Measurements from ENCODE around the gene TRAPPC12. TPM values are rescaled to one million over a fixed set of nuclear protein-coding genes. Genes with fewer than 3 reads are reported as not detected.
A peak's percentile ranks its signal among the peaks of the same experiment; 100 is the strongest.

The TRAPPC12 gene
- total RNA-seq, 3 donors from 2014 or later = 76.9 to 102 (median 97.8) TPM

- intact Hi-C loops (cut with DNase I, micrococcal nuclease) = no loop called here
- H3K36me3 ChIP-seq (ENCODE audit: low read depth) = no peaks in the 10 kb centered on the region
- DNase-seq = no peak
Measured at GRCh38 chr2:3411103-3411502, 31.6 kb downstream of the TRAPPC12 start.

GRCh38 chr2:3413697-3414096 lies 34.2 kb downstream of the TRAPPC12 start:
- no peaks in the 10 kb centered on the region for H3K36me3 ChIP-seq (ENCODE audit: low read depth)
- ATAC-seq (no peak), DNase-seq (peak in 1 of 3 donors; percentile 11)
- no peak overlapping the region for H3K4me3 ChIP-seq
- TF ChIP-seq CTCF (IDR thresholded peaks at IDR 0.05) = no peak
- intact Hi-C loops (cut with DNase I, micrococcal nuclease) = no loop called here
- no peaks in the 10 kb centered on the region for H3K9me3 ChIP-seq
- H3K4me1 ChIP-seq (ENCODE audit: low read depth) = no peaks in the 10 kb centered on the region

More at GRCh38 chr2:3411103-3411502, 31.6 kb downstream of the TRAPPC12 start:
- Histone ChIP-seq H3K4me3 (no peak overlapping the region), H3K9me3 (no peaks in the 10 kb centered on the region), H3K4me1 (ENCODE audit: low read depth) (no peaks in the 10 kb centered on the region)
- TF ChIP-seq CTCF (IDR thresholded peaks at IDR 0.05) = no peak
- ATAC-seq = no peak

- Histone ChIP-seq H3K9me3 (no peaks in the 10 kb centered on the region), H3K4me3 (no peak overlapping the region), H3K36me3 (ENCODE audit: low read depth) (no peaks in the 10 kb centered on the region), H3K4me1 (ENCODE audit: low read depth) (no peaks in the 10 kb centered on the region)
- DNase-seq (no peak), ATAC-seq (no peak)
- no peak for TF ChIP-seq CTCF (IDR thresholded peaks at IDR 0.05)
- intact Hi-C loops (cut with DNase I, micrococcal nuclease) = no loop called here
Measured at GRCh38 chr2:3414133-3414860, 34.8 kb downstream of the TRAPPC12 start.

- Histone ChIP-seq H3K4me3 (no peak overlapping the region), H3K36me3 (ENCODE audit: low read depth) (no peaks in the 10 kb centered on the region), H3K9me3 (no peaks in the 10 kb centered on the region), H3K4me1 (ENCODE audit: low read depth) (no peaks in the 10 kb centered on the region)
- DNase-seq (no peak), ATAC-seq (no peak)
- intact Hi-C loops (cut with DNase I, micrococcal nuclease) = no loop called here
- no peak for TF ChIP-seq CTCF (IDR thresholded peaks at IDR 0.05)
Measured at GRCh38 chr2:3418766-3419404, 39.4 kb downstream of the TRAPPC12 start.

GRCh38 chr2:3420076-3420768 lies 40.7 kb downstream of the TRAPPC12 start:
- no peaks in the 10 kb centered on the region for H3K4me1 ChIP-seq (ENCODE audit: low read depth)
- no peak for TF ChIP-seq CTCF (IDR thresholded peaks at IDR 0.05)
- no peak for ATAC-seq
- intact Hi-C loops (cut with DNase I, micrococcal nuclease) = no loop called here
- H3K36me3 ChIP-seq (ENCODE audit: low read depth) = peaks cover 1% of the 10 kb centered on the region
- no peaks in the 10 kb centered on the region for H3K9me3 ChIP-seq
- H3K4me3 ChIP-seq = no peak overlapping the region
- DNase-seq = no peak

Measured in mucosa of descending colon (tissue), 3 donors.